Neural progenitor cell (in vitro differentiated cells): ENCODE data around the gene RRP8. TPM values are rescaled to one million over a fixed set of nuclear protein-coding genes. Genes with fewer than 3 reads are reported as not detected.

Experiments used
- DNase-seq: peaks from one replicate; pipeline ENCODE4 v3.0.0-alpha.2; 2016; ENCODE audit warnings: low spot score
- H2AFZ ChIP-seq: fragments of 200-600 bp; sonication (generic); replicated peaks from 2 replicates; pipeline ENCODE4 v1.6.1; 2016; ENCODE audit warnings: antibody characterized with exemption
- H3F3A ChIP-seq: fragments of 200-600 bp; sonication (generic); 2 replicates; pipeline ENCODE4 v1.6.1; 2016; ENCODE audit warnings: antibody characterized with exemption, low read depth
- H3K27ac ChIP-seq: fragments of 200-600 bp; sonication (generic); 2 replicates; pipeline ENCODE4 v1.5.1; 2016; ENCODE audit warnings: mild to moderate bottlenecking
- H3K27me3 ChIP-seq: fragments of 200-600 bp; sonication (generic); 2 replicates; pipeline ENCODE4 v1.6.1; 2016; ENCODE audit warnings: mild to moderate bottlenecking, moderate library complexity
- H3K36me3 ChIP-seq: fragments of 200-600 bp; sonication (generic); 2 replicates; pipeline ENCODE4 v1.5.1; 2016
- H3K4me1 ChIP-seq: fragments of 200-600 bp; sonication (generic); 2 replicates; pipeline ENCODE4 v1.6.1; 2016; ENCODE audit warnings: mixed run types
- H3K4me2 ChIP-seq: fragments of 200-600 bp; sonication (generic); 2 replicates; pipeline ENCODE4 v1.6.1; 2016
- H3K4me3 ChIP-seq: fragments of 200-600 bp; sonication (generic); 2 replicates; pipeline ENCODE4 v1.5.1; 2016
- H3K79me2 ChIP-seq: fragments of 200-600 bp; sonication (generic); 2 replicates; pipeline ENCODE4 v1.6.1; 2016; ENCODE audit warnings: low read depth
- H3K9ac ChIP-seq: fragments of 200-600 bp; sonication (generic); 2 replicates; pipeline ENCODE4 v1.6.1; 2016
- H3K9me3 ChIP-seq: fragments of 200-600 bp; sonication (generic); 2 replicates; pipeline ENCODE4 v1.5.1; 2016; ENCODE audit warnings: low read depth
- H4K20me1 ChIP-seq: fragments of 200-600 bp; sonication (generic); 2 replicates; pipeline ENCODE4 v1.6.1; 2016; ENCODE audit warnings: low read depth
- H3K27ac Mint-ChIP-seq: 3 replicates; pipeline ENCODE4 v1.8.0; 2021; ENCODE audit warnings: mixed read lengths
- H3K27me3 Mint-ChIP-seq: 2 replicates; pipeline ENCODE4 v1.8.0; 2022; ENCODE audit warnings: low read depth, mild to moderate bottlenecking, inconsistent platforms, moderate library complexity, mixed read lengths; ENCODE audit not compliant: insufficient read depth
- H3K36me3 Mint-ChIP-seq: 3 replicates; pipeline ENCODE4 v1.8.0; 2021; ENCODE audit warnings: mixed read lengths
- H3K4me1 Mint-ChIP-seq: 3 replicates; pipeline ENCODE4 v1.8.0; 2021; ENCODE audit warnings: mixed read lengths
- H3K4me3 Mint-ChIP-seq: 3 replicates; pipeline ENCODE4 v1.8.0; 2021; ENCODE audit warnings: mild to moderate bottlenecking, moderate library complexity, mixed read lengths
- H3K9me3 Mint-ChIP-seq: 3 replicates; pipeline ENCODE4 v1.8.0; 2020; ENCODE audit warnings: mixed read lengths
- EZH2 ChIP-seq: fragments of 200-600 bp; sonication (generic); IDR thresholded peaks from 2 replicates; pipeline ENCODE4 v1.6.1; 2017; ENCODE audit warnings: antibody characterized with exemption, mild to moderate bottlenecking, moderate library complexity
- EZH2phosphoT487 ChIP-seq: fragments of 200-600 bp; sonication (generic); IDR thresholded peaks from 2 replicates; pipeline ENCODE4 v1.6.1; 2017; ENCODE audit warnings: antibody characterized with exemption
- total RNA-seq: library from RNA; depleted of rRNA; stranded (reverse); fragments of >200 nt; gene quantifications from 2 replicates; pipeline ENCODE4 v1.2.3, GENCODE V29; 2015; ENCODE audit warnings: low replicate concordance
- TF ChIP-seq, protein P1 (sequence below): fragments of 200-600 bp; sonication (generic); IDR thresholded peaks from 2 replicates; pipeline ENCODE4 v1.5.1; 2017; ENCODE audit warnings: antibody characterized with exemption, mild to moderate bottlenecking

RRP8 gene
- total RNA-seq, 1 donor from 2014 or later = 16.0 TPM

GRCh38 chr11:6617315-6617781 lies 13.9 kb upstream of the RRP8 start:
- peak overlapping the region; percentile 19 for H3K4me3 Mint-ChIP-seq
- H3K27me3 Mint-ChIP-seq = no peaks in the 10 kb centered on the region
- H4K20me1 ChIP-seq = no peaks in the 10 kb centered on the region
- H3K4me2 ChIP-seq = no peak overlapping the region
- peaks cover 27% of the 10 kb centered on the region for H3F3A ChIP-seq
- no peak overlapping the region for H3K27ac Mint-ChIP-seq
- no peak overlapping the region for H3K9ac ChIP-seq
- H3K36me3 ChIP-seq = no peaks in the 10 kb centered on the region
- H2AFZ ChIP-seq = no peak overlapping the region
- H3K4me1 ChIP-seq = peaks cover 26% of the 10 kb centered on the region
- peaks cover 6% of the 10 kb centered on the region for H3K36me3 Mint-ChIP-seq
- TF ChIP-seq EZH2phosphoT487 (no peak), EZH2 (no peak)
- TF ChIP-seq, protein P1, sequence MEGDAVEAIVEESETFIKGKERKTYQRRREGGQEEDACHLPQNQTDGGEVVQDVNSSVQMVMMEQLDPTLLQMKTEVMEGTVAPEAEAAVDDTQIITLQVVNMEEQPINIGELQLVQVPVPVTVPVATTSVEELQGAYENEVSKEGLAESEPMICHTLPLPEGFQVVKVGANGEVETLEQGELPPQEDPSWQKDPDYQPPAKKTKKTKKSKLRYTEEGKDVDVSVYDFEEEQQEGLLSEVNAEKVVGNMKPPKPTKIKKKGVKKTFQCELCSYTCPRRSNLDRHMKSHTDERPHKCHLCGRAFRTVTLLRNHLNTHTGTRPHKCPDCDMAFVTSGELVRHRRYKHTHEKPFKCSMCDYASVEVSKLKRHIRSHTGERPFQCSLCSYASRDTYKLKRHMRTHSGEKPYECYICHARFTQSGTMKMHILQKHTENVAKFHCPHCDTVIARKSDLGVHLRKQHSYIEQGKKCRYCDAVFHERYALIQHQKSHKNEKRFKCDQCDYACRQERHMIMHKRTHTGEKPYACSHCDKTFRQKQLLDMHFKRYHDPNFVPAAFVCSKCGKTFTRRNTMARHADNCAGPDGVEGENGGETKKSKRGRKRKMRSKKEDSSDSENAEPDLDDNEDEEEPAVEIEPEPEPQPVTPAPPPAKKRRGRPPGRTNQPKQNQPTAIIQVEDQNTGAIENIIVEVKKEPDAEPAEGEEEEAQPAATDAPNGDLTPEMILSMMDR = no peak
- no peak for DNase-seq
- no peaks in the 10 kb centered on the region for H3K9me3 ChIP-seq
- H3K79me2 ChIP-seq = peaks cover 4% of the 10 kb centered on the region
- no peaks in the 10 kb centered on the region for H3K4me1 Mint-ChIP-seq
- H3K27me3 ChIP-seq = no peaks in the 10 kb centered on the region
- H3K9me3 Mint-ChIP-seq = no peaks in the 10 kb centered on the region
- H3K4me3 ChIP-seq = no peak overlapping the region
- H3K27ac ChIP-seq = no peak overlapping the region

- H3F3A ChIP-seq = peaks cover 30% of the 10 kb centered on the region
- no peak overlapping the region for H3K4me2 ChIP-seq
- H4K20me1 ChIP-seq = no peaks in the 10 kb centered on the region
- H3K36me3 ChIP-seq = no peaks in the 10 kb centered on the region
- H3K4me3 ChIP-seq = no peak overlapping the region
- TF ChIP-seq EZH2 (no peak), EZH2phosphoT487 (no peak)
- TF ChIP-seq, protein P1 = no peak
- Mint-ChIP-seq H3K4me3 (peak overlapping the region; percentile 52), H3K27me3 (no peaks in the 10 kb centered on the region), H3K27ac (no peak overlapping the region), H3K9me3 (no peaks in the 10 kb centered on the region), H3K4me1 (no peaks in the 10 kb centered on the region), H3K36me3 (peaks cover 6% of the 10 kb centered on the region)
- H3K4me1 ChIP-seq = peaks cover 26% of the 10 kb centered on the region
- H3K27ac ChIP-seq = no peak overlapping the region
- no peak overlapping the region for H3K9ac ChIP-seq
- no peaks in the 10 kb centered on the region for H3K27me3 ChIP-seq
- H3K79me2 ChIP-seq = peaks cover 6% of the 10 kb centered on the region
- no peak for DNase-seq
- H2AFZ ChIP-seq = no peak overlapping the region
- no peaks in the 10 kb centered on the region for H3K9me3 ChIP-seq
Observed at GRCh38 chr11:6616596-6617250, 13.3 kb upstream of the RRP8 start.

- peaks cover 13% of the 10 kb centered on the region for H3K79me2 ChIP-seq
- Mint-ChIP-seq H3K36me3 (peaks cover 9% of the 10 kb centered on the region), H3K9me3 (no peaks in the 10 kb centered on the region), H3K27ac (no peak overlapping the region), H3K4me3 (no peak overlapping the region), H3K27me3 (peaks cover 4% of the 10 kb centered on the region), H3K4me1 (peaks cover 5% of the 10 kb centered on the region)
- peaks cover 30% of the 10 kb centered on the region for H3F3A ChIP-seq
- H3K4me3 ChIP-seq = no peak overlapping the region
- no peaks in the 10 kb centered on the region for H3K27me3 ChIP-seq
- no peak for DNase-seq
- H3K4me1 ChIP-seq = peaks cover 24% of the 10 kb centered on the region
- H3K27ac ChIP-seq = no peak overlapping the region
- H3K4me2 ChIP-seq = no peak overlapping the region
- no peaks in the 10 kb centered on the region for H3K36me3 ChIP-seq
- H3K9ac ChIP-seq = no peak overlapping the region
- no peaks in the 10 kb centered on the region for H3K9me3 ChIP-seq
- H4K20me1 ChIP-seq = peaks cover 4% of the 10 kb centered on the region
- no peak for TF ChIP-seq EZH2phosphoT487
- TF ChIP-seq, protein P1 = no peak
- no peak for TF ChIP-seq EZH2
- no peak overlapping the region for H2AFZ ChIP-seq
Observed at GRCh38 chr11:6615882-6616585, 12.6 kb upstream of the RRP8 start.
